GM12872 (cell line): ENCODE measurements around the gene RSPH9.

Experiments used
- TF ChIP-seq, protein P1 (sequence below): IDR thresholded peaks from 3 replicates; pipeline ENCODE4 v1.5.1; 2011; ENCODE audit warnings: low read depth, mild to moderate bottlenecking, low read length, moderate library complexity; ENCODE audit not compliant: insufficient read depth

Gene RSPH9

DNA sequence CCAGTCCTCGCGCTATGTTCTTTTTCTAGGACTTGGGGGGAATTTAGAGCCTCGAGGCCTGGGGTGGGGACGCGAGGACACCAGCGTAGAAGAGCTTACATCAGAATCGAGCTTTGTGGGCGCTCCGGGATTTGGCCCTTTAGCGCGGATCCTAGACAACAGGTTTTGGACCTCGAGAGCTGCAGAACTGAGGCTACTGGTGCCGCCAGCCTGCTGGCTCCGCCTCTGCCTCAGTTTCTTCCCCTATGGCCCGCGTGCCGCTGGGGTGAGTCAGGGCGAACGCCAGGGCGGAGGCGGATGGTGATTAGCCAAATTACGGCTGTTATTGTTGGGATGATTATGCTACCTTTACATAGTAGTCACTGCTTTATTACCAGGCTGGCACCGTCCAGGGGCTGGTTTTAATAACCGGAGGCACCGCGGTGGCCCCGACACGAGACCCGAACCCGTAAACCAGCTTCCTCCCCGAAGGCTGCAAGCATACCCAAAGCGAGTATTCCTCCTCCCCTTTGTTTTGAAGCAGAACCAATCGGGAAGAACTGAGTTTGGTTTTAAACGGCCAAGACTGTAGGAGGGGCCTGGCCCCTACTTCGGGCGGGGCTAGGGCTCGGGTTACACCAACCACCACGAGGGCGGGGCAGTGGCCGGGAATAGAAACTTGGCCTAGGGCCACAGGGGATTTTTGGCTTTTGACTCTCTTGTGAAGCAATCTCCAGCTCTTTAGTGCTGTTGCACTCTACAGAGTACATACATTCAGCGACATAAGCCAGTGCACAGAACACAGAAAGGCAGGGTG lies 15.1 kb upstream of the RSPH9 start:
- TF ChIP-seq, protein P1, sequence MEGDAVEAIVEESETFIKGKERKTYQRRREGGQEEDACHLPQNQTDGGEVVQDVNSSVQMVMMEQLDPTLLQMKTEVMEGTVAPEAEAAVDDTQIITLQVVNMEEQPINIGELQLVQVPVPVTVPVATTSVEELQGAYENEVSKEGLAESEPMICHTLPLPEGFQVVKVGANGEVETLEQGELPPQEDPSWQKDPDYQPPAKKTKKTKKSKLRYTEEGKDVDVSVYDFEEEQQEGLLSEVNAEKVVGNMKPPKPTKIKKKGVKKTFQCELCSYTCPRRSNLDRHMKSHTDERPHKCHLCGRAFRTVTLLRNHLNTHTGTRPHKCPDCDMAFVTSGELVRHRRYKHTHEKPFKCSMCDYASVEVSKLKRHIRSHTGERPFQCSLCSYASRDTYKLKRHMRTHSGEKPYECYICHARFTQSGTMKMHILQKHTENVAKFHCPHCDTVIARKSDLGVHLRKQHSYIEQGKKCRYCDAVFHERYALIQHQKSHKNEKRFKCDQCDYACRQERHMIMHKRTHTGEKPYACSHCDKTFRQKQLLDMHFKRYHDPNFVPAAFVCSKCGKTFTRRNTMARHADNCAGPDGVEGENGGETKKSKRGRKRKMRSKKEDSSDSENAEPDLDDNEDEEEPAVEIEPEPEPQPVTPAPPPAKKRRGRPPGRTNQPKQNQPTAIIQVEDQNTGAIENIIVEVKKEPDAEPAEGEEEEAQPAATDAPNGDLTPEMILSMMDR = no peak

DNA sequence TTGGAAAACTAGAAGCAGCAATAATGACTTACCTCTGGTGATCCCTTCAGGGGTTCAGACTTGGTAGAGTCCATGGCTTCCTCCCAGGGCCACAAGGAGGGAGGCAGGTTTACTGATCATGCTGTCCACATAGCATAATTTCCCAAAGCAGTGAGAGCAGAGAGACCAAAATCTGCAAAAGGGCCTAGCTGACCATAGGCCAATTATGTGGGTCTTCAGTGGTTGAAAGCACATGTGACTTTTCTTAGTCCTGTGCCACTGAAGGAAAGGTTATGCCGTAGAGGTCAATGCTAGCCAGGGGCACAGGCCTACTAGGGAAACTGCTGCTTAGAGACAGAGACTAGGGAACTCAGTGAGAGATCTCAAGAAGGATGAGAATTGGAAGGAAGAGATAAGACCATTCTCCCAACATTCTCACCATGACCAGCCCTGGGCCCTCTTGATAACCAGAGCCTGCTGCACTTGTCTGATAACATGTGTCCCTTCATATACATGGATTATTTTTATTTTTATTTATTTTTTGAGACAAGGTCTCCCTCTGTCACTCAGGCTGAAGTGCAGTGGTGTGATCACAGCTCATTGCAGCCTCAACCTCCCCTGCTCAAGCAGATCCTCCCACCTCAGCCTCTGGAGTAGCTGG lies 13.7 kb upstream of the RSPH9 start:
- TF ChIP-seq, protein P1 = no peak

DNA sequence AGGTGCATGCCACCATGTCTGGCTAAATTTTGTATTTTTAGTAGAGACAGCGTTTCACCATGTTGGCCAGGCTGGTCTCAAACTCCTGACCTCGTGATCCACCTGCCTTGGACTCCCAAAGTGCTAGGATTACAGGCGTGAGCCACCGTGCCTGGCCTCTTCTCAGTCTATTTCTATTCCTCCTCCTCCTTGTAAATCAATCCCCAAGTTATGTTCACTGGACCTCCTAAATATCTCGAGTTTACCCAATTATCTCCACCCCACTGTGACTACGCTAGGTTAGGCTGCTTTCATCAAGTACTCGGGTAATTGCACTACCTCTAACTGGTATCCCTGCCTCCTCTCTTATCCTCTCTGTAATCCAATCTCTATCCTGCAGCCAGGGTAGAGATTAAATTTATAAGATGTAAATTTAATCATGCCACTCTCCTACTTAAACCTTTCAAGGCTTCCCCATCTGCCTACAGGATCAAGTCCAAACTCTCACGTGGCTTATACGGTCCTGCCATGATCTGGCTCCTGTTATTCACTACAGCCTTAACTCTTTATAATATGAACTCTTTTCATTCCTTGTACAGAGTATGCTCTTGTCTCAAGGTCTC lies 10.0 kb upstream of the RSPH9 start:
- TF ChIP-seq, protein P1 = no peak

DNA sequence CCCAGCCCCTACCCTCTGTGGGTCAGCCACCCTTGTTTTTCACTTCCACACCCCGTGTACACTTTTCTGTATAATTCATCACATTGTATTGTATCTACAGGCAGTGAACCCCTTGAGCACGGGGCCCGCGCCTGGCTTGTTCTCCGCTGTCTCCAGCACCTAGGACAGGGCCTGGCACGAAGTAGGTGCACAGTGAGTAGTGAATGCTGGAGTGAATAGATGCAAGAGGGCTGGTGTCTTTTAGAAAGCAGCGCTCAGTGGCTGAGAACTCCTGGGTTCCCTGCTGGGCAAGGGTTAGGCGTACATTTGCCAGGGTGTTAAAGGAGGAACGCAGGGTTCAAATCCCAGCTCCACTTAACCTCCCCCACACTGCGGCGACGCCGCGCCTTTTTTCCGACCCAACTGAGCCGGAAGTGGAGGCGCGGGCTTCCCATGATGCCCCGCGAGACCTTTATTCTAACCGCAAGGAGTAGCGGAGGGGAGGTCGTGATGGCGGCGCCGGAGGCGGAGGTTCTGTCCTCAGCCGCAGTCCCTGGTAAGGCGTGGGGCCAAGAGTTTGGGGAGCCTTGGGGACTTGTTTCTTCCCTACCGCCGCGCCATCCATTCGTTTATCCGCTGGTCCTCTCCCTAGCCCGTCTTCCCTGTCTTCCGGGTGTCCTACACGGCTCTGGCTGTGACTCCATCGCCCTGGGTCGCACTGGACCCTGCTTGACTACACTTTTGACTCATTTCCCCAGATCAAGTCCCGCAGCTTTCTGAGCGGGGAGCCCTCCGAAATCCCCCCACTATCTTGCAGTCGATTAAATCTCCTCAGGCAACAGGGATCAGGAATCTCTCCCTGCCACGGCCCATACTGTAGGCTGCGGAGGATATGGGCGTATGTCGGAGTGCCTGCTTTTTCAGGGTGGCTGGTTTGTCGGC lies 9.2 kb upstream of the RSPH9 start, which contains the start of gene MAD2L1BP:
MAD2L1BP (plus strand) TSS at position 454 of the 921 bp plus-strand sequence; CDS start at position 490, 36 bp downstream.
- TF ChIP-seq, protein P1 = no peak

DNA sequence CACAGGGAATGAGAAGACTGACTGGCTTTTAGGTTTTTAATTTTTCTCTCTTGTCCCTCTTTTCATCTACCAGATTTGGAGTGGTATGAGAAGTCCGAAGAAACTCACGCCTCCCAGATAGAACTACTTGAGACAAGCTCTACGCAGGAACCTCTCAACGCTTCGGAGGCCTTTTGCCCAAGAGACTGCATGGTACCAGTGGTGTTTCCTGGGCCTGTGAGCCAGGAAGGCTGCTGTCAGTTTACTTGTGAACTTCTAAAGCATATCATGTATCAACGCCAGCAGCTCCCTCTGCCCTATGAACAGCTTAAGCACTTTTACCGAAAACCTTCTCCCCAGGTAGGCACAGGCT lies 8.6 kb upstream of the RSPH9 start:
- TF ChIP-seq, protein P1 = no peak

DNA sequence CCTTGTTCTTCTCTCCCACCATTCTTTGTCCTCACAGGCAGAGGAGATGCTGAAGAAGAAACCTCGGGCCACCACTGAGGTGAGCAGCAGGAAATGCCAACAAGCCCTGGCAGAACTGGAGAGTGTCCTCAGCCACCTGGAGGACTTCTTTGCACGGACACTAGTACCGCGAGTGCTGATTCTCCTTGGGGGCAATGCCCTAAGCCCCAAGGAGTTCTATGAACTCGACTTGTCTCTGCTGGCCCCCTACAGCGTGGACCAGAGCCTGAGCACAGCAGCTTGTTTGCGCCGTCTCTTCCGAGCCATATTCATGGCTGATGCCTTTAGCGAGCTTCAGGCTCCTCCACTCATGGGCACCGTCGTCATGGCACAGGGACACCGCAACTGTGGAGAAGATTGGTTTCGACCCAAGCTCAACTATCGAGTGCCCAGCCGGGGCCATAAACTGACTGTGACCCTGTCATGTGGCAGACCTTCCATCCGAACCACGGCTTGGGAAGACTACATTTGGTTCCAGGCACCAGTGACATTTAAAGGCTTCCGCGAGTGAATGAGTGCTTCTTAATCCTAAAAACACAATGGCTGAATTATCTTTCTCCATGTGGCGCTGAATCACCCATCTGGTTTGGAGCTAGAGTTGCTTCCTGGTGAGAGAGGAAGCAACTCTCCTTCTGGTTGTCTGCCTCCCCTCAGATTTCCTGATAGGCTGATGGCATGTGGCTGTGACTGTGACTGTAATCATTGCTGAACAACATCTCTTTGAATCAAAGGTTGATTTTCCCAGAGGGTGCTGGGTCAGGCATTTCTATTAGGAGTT lies 4.6 kb upstream of the RSPH9 start:
- TF ChIP-seq, protein P1 = no peak
